Subcutaneous abdominal adipose tissue (tissue), 5 donors: ENCODE measurements around the gene SIRT3.
"Not testable (repeated sequence)": the region's sequence is repeated elsewhere in the genome, so short reads cannot be mapped to it uniquely, and the experiment has no call there.

Experiments used
- H3K27ac ChIP-seq: one replicate; pipeline ENCODE4 v1.7.0; 2013; ENCODE audit warnings: low read depth, mild to moderate bottlenecking, inconsistent platforms, low read length, moderate library complexity
- H3K27me3 ChIP-seq, 5 donors: one replicate each; pipeline ENCODE4 v1.7.0; 2013; ENCODE audit warnings: low read length in 5 of 5, inconsistent platforms in 1 of 5; ENCODE audit not compliant: control insufficient read depth in 5 of 5, insufficient read depth in 4 of 5
- H3K36me3 ChIP-seq, 5 donors: one replicate each; pipeline ENCODE4 v1.7.0; 2013; ENCODE audit warnings: low read length in 5 of 5; ENCODE audit not compliant: control insufficient read depth in 5 of 5, insufficient read depth in 5 of 5
- H3K4me1 ChIP-seq, 5 donors: one replicate each; pipeline ENCODE4 v1.7.0; 2013; ENCODE audit warnings: low read length in 5 of 5, mild to moderate bottlenecking in 3 of 5, moderate library complexity in 1 of 5; ENCODE audit not compliant: control insufficient read depth in 5 of 5, insufficient read depth in 5 of 5
- H3K4me3 ChIP-seq, 5 donors: one replicate each; pipeline ENCODE4 v1.7.0; 2013; ENCODE audit warnings: low read length in 5 of 5, low read depth in 1 of 5
- H3K9ac ChIP-seq, 5 donors: one replicate each; pipeline ENCODE4 v1.7.0; 2013; ENCODE audit warnings: low read length in 5 of 5, mild to moderate bottlenecking in 4 of 5, moderate library complexity in 3 of 5
- H3K9me3 ChIP-seq, 5 donors: one replicate each; pipeline ENCODE4 v1.7.0; 2013; ENCODE audit warnings: low read length in 5 of 5; ENCODE audit not compliant: control insufficient read depth in 5 of 5
- donor health status: healthy.
- donor health status: healthy.
- donor health status: healthy.
- donor health status: healthy.
- donor health status: healthy.

The SIRT3 gene

DNA sequence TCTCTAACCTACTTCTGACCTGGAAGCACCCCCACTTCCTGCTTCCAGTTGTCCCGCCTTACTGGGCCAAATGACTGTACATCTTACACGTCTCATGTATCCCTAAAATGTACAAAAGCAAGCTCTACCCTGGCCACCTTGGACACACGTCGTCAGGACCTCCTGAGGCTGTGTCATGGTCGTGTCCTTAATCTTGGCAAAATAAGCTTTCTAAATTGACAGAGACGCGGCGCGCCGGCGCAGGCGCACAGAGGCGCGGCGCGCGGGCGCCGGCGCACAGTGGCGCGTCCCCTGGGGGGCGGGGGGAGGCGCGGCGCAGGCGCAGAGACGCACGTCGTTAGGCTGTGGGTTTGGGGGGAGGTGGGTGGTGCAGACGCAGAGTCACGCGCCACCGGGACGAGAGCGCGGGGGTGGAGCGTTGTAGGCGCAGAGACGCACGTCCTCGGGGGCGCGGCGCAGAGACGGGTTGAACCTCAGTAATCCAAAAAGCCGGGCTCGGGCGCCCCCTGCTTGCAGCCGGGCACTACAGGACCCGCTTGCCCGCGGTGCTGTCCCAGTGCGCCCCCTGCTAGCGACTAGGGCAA, 46.9 kb downstream of the SIRT3 start:
- H3K9ac ChIP-seq, H3K4me3 ChIP-seq, H3K36me3 ChIP-seq, H3K27ac ChIP-seq, H3K4me1 ChIP-seq, H3K27me3 ChIP-seq, H3K9me3 ChIP-seq: not testable (repeated sequence)

DNA sequence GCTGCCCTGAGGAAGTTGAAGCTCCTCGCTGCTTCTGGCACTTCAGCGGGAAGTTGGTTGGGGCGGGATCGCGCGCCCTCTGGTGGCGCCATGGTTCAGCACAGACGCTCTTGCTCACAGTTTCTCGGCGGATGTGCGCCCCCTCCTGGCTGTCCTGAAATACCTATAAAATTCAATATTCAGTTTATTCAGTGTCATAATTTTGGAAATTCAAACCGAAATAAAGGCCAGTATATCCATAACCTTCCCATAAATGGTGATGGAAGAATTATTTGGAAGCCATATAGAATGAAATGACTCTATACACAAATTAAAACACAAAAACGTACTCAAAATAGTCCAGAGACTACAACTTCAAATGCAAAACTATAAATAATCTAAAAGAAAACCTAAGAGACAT, 55.9 kb downstream of the SIRT3 start:
- not testable (repeated sequence) for H3K4me3 ChIP-seq, H3K4me1 ChIP-seq, H3K9ac ChIP-seq, H3K36me3 ChIP-seq, H3K27ac ChIP-seq, H3K9me3 ChIP-seq, H3K27me3 ChIP-seq
